HFF-Myc (cell line): Measurements from ENCODE around the gene VWA7.
"Not testable (repeated sequence)": the region's sequence is repeated elsewhere in the genome, so short reads cannot be mapped to it uniquely, and the experiment has no call there.

ENCODE experiments used
- DNase-seq: peaks from one replicate; pipeline ENCODE4 v3.0.0-alpha.2; 2011; ENCODE audit warnings: low read depth; ENCODE audit errors: extremely low read depth
- H3K4me3 ChIP-seq: replicated peaks from 2 replicates; pipeline ENCODE4 v1.5.1; 2011; ENCODE audit warnings: low read depth, mild to moderate bottlenecking, control low read depth, low read length
- TF ChIP-seq, protein P1 (sequence below): IDR thresholded peaks from 2 replicates; pipeline ENCODE4 v1.5.1; 2012; ENCODE audit warnings: mild to moderate bottlenecking, low read depth, low read length, control low read depth; ENCODE audit errors: missing control alignments

VWA7 gene

GRCh38 chr6:31806470-31807272 lies 29.5 kb upstream of the VWA7 start, which contains the start of gene LSM2:
LSM2 (minus strand) TSS chr6:31806966; CDS start chr6:31806757, 209 bp downstream.
- H3K4me3 ChIP-seq, result peak within 1 kb of the TSS; percentile 94
- DNase-seq, result peak; percentile 87
- TF ChIP-seq, protein P1, sequence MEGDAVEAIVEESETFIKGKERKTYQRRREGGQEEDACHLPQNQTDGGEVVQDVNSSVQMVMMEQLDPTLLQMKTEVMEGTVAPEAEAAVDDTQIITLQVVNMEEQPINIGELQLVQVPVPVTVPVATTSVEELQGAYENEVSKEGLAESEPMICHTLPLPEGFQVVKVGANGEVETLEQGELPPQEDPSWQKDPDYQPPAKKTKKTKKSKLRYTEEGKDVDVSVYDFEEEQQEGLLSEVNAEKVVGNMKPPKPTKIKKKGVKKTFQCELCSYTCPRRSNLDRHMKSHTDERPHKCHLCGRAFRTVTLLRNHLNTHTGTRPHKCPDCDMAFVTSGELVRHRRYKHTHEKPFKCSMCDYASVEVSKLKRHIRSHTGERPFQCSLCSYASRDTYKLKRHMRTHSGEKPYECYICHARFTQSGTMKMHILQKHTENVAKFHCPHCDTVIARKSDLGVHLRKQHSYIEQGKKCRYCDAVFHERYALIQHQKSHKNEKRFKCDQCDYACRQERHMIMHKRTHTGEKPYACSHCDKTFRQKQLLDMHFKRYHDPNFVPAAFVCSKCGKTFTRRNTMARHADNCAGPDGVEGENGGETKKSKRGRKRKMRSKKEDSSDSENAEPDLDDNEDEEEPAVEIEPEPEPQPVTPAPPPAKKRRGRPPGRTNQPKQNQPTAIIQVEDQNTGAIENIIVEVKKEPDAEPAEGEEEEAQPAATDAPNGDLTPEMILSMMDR, result peak; percentile 35

DNA sequence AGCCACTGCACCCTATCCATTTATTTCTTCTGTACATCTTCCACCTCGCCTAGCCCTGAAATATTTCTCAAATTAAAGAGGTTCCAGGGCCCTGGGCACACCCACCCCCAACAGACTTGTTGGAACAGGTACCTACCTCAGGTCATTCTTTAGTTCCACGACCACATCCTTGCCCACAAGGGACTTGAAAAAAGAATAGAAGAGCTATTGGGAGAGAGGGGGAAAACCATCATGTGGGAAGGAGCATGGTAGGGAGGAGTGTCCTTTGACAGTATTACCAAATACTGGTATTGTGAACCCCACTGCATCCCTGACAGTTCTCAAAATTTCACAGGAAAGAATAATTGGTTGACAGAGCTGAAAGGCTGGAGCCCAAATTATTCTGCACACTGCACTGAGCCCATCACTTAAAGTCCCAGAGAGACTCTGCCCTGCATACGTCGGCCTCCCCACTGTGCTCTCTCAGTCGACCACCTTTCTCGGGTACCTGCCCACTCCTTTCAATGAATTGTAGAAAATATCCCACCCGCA lies 28.9 kb upstream of the VWA7 start:
- TF ChIP-seq, protein P1, result no peak
- peak overlapping the region; percentile 94 for H3K4me3 ChIP-seq
- no peak for DNase-seq

DNA sequence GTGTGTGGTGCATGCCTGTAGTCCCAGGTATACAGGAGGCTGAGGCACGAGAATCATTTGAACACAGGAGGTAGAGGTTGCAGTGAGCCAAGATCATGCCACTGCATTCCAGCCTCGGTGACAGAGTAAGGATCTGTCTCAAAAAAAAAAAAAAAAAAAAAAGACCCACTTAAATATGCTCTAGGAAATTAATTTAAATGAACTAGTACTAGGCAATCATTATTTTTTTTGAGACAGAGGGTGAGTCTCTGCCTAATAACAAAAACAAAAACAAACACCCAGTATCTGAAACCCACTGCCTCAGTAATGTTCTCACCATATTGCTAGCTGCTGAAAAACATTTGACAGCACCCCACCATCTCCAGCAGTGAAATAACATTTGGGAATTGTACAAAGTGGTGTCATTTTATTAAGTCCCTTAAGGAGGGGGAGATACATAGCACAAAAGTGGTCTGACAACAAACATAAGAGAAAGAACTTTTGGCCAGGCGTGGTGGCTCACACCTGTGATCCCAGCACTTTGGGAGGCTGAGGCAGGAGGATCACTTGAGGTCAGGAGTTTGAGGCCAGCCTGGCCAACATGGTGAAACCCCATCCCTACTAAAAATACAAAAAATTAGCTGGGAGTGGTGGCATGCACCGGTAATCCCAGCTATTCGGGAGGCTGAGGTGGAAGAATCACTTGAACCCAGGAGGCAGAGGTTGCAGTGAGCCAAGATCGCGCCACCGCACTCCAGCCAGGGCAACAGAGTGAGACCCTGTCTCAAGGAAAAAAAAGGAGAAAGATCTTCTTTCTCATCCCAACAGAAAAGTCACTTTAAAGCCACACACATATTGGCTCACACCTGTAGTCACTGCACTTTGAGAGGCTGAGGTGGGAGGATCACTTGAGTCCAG lies 24.2 kb upstream of the VWA7 start:
- not testable (repeated sequence) for DNase-seq, H3K4me3 ChIP-seq

GRCh38 chr6:31799781-31800180 lies 22.7 kb upstream of the VWA7 start:
- TF ChIP-seq, protein P1, result no peak
- DNase-seq, result no peak
- no peak overlapping the region for H3K4me3 ChIP-seq

- no peak overlapping the region for H3K4me3 ChIP-seq
- TF ChIP-seq, protein P1, result no peak
- DNase-seq, result no peak
Observed at GRCh38 chr6:31797588-31797987, 20.5 kb upstream of the VWA7 start.

GRCh38 chr6:31796993-31797385 lies 19.9 kb upstream of the VWA7 start:
- no peak for DNase-seq
- TF ChIP-seq, protein P1, result no peak
- H3K4me3 ChIP-seq, result no peak overlapping the region
